ENCODE data around the gene RFNG. TPM values are rescaled to one million over a fixed set of nuclear protein-coding genes. Genes with fewer than 3 reads are reported as not detected.

Gene RFNG
- polyA plus RNA-seq, 1 experiment: 11.8 TPM

- POLR2A ChIA-PET: no interaction called here
- no peak for DNase-seq (ENCODE audit: low read depth, low spot score)
- H3K27ac ChIP-seq (ENCODE audit: low read depth, low read length): no peak overlapping the region
- no peaks in the 10 kb centered on the region for H3K27me3 ChIP-seq (ENCODE audit: control insufficient read depth, insufficient read depth, low read length)
- CTCF ChIA-PET: no interaction called here
- TF ChIP-seq, protein P1, sequence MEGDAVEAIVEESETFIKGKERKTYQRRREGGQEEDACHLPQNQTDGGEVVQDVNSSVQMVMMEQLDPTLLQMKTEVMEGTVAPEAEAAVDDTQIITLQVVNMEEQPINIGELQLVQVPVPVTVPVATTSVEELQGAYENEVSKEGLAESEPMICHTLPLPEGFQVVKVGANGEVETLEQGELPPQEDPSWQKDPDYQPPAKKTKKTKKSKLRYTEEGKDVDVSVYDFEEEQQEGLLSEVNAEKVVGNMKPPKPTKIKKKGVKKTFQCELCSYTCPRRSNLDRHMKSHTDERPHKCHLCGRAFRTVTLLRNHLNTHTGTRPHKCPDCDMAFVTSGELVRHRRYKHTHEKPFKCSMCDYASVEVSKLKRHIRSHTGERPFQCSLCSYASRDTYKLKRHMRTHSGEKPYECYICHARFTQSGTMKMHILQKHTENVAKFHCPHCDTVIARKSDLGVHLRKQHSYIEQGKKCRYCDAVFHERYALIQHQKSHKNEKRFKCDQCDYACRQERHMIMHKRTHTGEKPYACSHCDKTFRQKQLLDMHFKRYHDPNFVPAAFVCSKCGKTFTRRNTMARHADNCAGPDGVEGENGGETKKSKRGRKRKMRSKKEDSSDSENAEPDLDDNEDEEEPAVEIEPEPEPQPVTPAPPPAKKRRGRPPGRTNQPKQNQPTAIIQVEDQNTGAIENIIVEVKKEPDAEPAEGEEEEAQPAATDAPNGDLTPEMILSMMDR (IDR thresholded peaks at IDR 0.05; ENCODE audit: low read depth, low read length): no peak
- no peak overlapping the region for H3K4me3 ChIP-seq (ENCODE audit: low read depth, low read length)
- H3K9me3 ChIP-seq (ENCODE audit: control insufficient read depth, insufficient read depth, low read length): no peaks in the 10 kb centered on the region
Observed at GRCh38 chr17:82006468-82007227, 45.0 kb downstream of the RFNG start.

- ChIA-PET POLR2A (no interaction called here), CTCF (no interaction called here)
- DNase-seq (ENCODE audit: low read depth, low spot score): no peak
- Histone ChIP-seq H3K27me3 (ENCODE audit: control insufficient read depth, insufficient read depth, low read length) (no peaks in the 10 kb centered on the region), H3K27ac (ENCODE audit: low read depth, low read length) (no peak overlapping the region), H3K9me3 (ENCODE audit: control insufficient read depth, insufficient read depth, low read length) (no peaks in the 10 kb centered on the region; the same call in 1 of the 2 replicates), H3K4me3 (ENCODE audit: low read depth, low read length) (no peak overlapping the region)
- TF ChIP-seq, protein P1 (IDR thresholded peaks at IDR 0.05; ENCODE audit: low read depth, low read length): no peak
Observed at GRCh38 chr17:82005701-82006348, 45.8 kb downstream of the RFNG start.

DNA sequence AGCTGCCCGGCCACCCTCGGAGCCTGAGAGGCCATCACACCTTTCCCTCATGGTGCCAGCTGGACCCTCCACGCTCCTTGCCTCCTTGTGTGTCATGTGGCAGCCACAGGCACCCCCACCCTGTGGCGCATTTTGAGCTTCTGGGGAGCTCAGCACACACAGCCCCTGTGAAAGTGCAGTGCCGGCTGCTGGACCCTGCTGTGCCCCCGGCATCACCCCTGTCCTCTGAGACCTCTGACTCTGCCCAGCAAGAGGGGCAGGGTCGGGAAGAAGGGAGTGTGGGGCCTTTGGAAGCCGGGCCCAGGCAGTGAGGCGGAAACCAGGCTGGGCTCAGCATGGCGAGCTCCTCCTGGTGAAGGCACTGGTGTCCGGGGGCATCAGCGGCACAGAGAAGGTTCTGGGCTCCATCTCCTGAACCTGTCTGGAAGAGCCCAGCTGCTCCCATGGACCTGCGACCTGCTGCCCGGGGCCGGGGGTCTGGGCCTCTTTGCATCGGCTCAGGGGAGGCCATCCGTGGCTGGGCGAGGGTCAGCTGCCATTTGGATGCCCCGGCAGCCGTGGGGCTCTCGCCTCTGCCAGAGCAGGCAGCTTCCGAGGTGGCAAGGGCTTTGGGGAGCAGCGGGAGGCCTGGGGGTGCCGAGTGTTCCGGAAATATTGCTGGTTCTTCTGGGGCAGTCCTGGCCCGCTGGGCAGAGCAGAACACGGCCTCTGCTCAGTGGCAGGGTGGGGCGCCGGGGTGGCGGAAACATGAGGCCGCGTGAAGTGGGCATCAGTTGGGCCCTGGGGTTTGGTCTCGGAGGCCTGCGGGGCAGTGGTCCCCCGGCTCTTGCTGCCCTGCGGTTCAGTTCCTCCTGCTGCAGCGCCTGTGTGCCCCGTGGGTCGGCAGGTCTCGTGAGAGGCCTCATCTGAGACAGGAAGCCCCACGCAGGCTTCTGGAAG, 46.8 kb downstream of the RFNG start:
- peak overlapping the region; percentile 87 for H3K27ac ChIP-seq (ENCODE audit: low read depth, low read length)
- ChIA-PET CTCF (interaction anchor here (0.9 kb wide), 1 partner anchor 17 kb away, joined by 3 read pairs; no protein-coding TSS in a partner anchor), POLR2A (no interaction called here)
- no peak for DNase-seq (ENCODE audit: low read depth, low spot score)
- TF ChIP-seq, protein P1 (IDR thresholded peaks at IDR 0.05; ENCODE audit: low read depth, low read length): no peak
- H3K4me3 ChIP-seq (ENCODE audit: low read depth, low read length): no peak overlapping the region
- H3K27me3 ChIP-seq (ENCODE audit: control insufficient read depth, insufficient read depth, low read length): no peaks in the 10 kb centered on the region
- H3K9me3 ChIP-seq (ENCODE audit: control insufficient read depth, insufficient read depth, low read length): no peaks in the 10 kb centered on the region; the same call in 1 of the 2 replicates

DNA sequence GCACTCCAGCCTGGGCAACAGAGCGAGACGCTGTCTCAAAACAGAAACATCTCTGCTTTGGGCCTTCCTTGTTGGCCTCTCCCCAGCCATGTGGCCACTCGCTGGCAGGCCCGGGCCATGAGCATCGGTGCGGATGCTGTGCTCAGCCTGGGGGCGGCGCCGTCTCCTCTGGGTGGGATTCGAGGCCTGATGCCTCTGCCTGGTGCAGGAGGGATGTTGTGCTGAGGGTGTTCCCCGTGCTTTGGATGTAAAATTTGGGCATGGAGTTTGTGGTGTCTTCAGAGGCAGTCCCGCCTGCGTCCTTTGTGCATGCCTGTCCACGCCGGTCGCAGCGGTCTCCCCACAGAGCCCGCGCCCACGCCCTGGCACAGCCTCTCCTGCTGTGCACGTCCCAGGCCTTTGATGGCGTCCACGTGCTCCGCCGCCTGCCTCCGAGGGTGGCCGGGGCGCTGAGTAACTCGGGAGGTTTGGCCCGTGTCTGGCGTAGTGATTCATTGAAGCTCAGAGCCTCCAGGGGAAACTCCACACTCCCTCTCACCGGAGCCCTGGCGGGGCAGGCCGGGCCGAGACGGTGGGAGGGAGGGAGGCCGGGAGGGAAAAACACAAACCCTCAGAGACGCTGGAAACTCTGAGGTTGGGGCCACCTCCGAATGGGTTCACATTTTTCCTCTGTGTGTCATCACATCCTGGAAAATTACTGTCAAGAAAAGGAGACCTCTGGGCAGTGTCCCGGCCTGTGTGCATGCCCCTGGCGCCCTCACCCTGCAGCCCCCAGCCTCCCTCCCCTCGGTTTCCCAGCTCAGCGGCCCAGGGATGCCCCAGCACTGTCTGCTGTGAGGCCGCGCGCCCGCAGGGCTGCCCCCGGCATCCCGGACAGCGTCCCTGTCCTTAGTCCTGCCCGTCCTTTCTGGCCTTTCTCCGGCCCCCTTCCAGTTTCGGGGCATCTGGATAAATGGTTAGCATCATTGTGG, 47.9 kb downstream of the RFNG start:
- TF ChIP-seq, protein P1 (IDR thresholded peaks at IDR 0.05; ENCODE audit: low read depth, low read length): no peak
- CTCF ChIA-PET: interaction anchor here (0.9 kb wide), 1 partner anchor 18 kb away, joined by 3 read pairs; no protein-coding TSS in a partner anchor
- POLR2A ChIA-PET: interaction anchor here (0.6 to 1.0 kb wide), 5 partner anchors 9 to 75 kb away, joined by 3 to 5 read pairs (median 4); no protein-coding TSS in a partner anchor
- Histone ChIP-seq H3K4me3 (ENCODE audit: low read depth, low read length) (no peak overlapping the region), H3K27me3 (ENCODE audit: control insufficient read depth, insufficient read depth, low read length) (no peaks in the 10 kb centered on the region), H3K9me3 (ENCODE audit: control insufficient read depth, insufficient read depth, low read length) (no peaks in the 10 kb centered on the region; the same call in 1 of the 2 replicates), H3K27ac (ENCODE audit: low read depth, low read length) (peak overlapping the region; percentile 87)
- peak; percentile 84 for DNase-seq (ENCODE audit: low read depth, low spot score)
